Measurements from ENCODE around the gene TRIM54.

- TF ChIP-seq CHD2 (IDR thresholded peaks at IDR 0.05; ENCODE audit: low read depth, low read length) (no peak), KDM4B (IDR thresholded peaks at IDR 0.05; ENCODE audit: borderline replicate concordance in 2 of 2, low read depth in 1 of 2) (no peak), DNMT1 (IDR thresholded peaks at IDR 0.05) (no peak), REST (IDR thresholded peaks at IDR 0.05; ENCODE audit: borderline replicate concordance) (no peak), REST (CRISPR knock-in tag; IDR thresholded peaks at IDR 0.05; ENCODE audit: low read depth) (no peak), EP300 (IDR thresholded peaks at IDR 0.05; ENCODE audit: low read length) (no peak), GABPA (tag; conservative IDR thresholded peaks at IDR 0.05; ENCODE audit: low read depth) (no peak), SP2 (IDR thresholded peaks at IDR 0.05; ENCODE audit: extremely low read depth, low read depth, low read length, poor library complexity, severe bottlenecking) (no peak), POLR2G (IDR thresholded peaks at IDR 0.05; ENCODE audit: low read depth, low read length) (no peak), ZNF830 (CRISPR knock-in tag; IDR thresholded peaks at IDR 0.05) (no peak), TARDBP (IDR thresholded peaks at IDR 0.05) (no peak), ZBTB33 (CRISPR knock-in tag; IDR thresholded peaks at IDR 0.05) (no peak)
- TF ChIP-seq, protein P1, sequence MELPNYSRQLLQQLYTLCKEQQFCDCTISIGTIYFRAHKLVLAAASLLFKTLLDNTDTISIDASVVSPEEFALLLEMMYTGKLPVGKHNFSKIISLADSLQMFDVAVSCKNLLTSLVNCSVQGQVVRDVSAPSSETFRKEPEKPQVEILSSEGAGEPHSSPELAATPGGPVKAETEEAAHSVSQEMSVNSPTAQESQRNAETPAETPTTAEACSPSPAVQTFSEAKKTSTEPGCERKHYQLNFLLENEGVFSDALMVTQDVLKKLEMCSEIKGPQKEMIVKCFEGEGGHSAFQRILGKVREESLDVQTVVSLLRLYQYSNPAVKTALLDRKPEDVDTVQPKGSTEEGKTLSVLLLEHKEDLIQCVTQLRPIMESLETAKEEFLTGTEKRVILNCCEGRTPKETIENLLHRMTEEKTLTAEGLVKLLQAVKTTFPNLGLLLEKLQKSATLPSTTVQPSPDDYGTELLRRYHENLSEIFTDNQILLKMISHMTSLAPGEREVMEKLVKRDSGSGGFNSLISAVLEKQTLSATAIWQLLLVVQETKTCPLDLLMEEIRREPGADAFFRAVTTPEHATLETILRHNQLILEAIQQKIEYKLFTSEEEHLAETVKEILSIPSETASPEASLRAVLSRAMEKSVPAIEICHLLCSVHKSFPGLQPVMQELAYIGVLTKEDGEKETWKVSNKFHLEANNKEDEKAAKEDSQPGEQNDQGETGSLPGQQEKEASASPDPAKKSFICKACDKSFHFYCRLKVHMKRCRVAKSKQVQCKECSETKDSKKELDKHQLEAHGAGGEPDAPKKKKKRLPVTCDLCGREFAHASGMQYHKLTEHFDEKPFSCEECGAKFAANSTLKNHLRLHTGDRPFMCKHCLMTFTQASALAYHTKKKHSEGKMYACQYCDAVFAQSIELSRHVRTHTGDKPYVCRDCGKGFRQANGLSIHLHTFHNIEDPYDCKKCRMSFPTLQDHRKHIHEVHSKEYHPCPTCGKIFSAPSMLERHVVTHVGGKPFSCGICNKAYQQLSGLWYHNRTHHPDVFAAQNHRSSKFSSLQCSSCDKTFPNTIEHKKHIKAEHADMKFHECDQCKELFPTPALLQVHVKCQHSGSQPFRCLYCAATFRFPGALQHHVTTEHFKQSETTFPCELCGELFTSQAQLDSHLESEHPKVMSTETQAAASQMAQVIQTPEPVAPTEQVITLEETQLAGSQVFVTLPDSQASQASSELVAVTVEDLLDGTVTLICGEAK (IDR thresholded peaks at IDR 0.05), result no peak
- TF ChIP-seq, protein P1 (CRISPR knock-in tag; IDR thresholded peaks at IDR 0.05), result no peak
- TF ChIP-seq, protein P2, sequence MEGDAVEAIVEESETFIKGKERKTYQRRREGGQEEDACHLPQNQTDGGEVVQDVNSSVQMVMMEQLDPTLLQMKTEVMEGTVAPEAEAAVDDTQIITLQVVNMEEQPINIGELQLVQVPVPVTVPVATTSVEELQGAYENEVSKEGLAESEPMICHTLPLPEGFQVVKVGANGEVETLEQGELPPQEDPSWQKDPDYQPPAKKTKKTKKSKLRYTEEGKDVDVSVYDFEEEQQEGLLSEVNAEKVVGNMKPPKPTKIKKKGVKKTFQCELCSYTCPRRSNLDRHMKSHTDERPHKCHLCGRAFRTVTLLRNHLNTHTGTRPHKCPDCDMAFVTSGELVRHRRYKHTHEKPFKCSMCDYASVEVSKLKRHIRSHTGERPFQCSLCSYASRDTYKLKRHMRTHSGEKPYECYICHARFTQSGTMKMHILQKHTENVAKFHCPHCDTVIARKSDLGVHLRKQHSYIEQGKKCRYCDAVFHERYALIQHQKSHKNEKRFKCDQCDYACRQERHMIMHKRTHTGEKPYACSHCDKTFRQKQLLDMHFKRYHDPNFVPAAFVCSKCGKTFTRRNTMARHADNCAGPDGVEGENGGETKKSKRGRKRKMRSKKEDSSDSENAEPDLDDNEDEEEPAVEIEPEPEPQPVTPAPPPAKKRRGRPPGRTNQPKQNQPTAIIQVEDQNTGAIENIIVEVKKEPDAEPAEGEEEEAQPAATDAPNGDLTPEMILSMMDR (IDR thresholded peaks at IDR 0.05 in 2 of 3, conservative IDR thresholded peaks at IDR 0.05 in 1 of 3; ENCODE audit: insufficient read depth in 2 of 3, low read depth in 1 of 3, low read length in 3 of 3), result no peak
These were observed 37.1 kb upstream of the TRIM54 start for GRCh38 chr2:27245116-27245515.
